HG02588 (cell line): ENCODE measurements around the gene KCNC1.

Source experiments
- ATAC-seq: cut with Tn5 transposase; IDR thresholded peaks from one replicate; pipeline ENCODE4 v1.9.1; 2021; ENCODE audit warnings: mild to moderate bottlenecking, moderate library complexity; ENCODE audit not compliant: unreplicated experiment

KCNC1 gene

DNA sequence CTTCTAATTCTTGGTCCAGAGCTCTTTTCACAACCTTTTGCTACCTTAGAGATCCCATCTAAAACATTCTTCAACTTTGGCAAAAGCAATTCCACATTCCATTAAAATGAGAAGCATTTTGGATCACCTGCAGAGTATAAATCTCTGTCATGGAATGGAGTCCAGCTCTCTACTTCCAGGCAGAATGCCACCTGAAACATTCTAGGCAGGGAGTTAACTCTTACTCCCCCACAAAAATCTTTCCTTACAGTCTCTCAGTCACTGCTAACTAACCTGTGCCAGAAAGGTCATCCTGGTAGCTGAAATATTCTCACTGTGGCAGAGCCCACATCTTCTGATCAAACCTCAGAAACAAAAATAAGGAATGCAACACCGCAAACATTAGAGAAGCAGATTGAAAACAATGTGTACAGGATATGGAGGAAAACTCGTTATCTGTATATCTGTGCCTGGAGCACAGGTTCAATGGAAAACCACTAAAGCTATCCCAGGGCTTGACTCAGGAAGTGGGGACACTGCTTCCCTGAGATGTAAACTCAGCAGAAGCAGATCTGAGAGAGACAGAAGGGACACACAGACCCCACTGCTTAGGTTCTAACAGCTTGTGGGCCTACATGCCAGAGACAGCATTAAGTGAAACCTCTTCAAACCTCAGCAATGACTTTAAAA lies 78.9 kb downstream of the KCNC1 start:
- ATAC-seq = no peak

DNA sequence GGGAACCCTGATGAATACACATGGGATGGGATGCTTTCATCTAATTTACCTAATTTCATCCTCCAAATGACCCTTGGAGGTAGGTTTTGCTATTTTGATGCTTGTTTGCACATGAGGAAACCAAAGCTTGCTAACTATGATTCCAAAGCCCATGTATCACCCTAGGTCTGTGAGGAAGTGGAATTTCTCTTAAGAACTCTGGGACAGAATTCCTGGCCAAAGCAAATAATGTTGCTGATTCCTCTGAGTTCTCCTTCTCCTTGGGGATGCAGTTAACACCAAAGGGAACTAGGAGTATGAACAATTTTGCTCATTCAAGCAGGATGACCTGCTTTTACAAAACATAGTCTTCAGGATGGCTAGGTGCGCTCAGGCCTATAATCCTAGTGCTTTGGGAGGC lies 80.0 kb downstream of the KCNC1 start:
- no peak for ATAC-seq

DNA sequence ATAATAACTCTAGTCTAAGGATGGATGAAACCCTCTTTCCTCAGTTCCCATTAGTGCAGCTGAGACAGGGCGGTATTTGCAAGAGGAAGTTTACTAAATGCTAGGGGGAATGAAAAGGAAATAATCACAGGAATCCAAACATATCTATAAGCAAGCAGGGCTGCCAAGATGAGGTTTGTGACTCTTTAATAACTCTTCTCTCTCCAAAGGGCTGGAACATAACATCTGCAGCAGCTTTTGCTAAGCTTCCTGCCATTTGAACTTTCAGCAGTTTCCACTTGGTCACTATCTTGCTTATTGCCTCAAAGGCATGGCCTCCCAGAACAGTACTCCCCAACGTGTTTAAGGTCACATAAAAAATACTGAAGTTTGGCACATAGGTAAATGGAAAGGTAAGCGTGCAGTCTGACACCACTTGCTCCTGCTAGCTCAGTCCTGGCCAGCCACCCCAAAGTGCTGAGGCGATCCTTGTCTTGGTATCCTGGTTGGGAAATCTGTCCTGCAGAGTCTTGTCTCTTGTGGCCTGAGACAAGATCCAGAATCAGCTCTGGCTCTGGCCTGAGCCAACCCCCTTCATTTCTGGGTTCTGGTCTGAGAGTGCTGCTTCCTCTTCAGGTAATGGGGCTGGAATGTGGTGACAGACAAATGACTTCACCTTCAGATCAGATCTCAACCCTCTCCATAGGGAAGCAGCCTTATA lies 81.8 kb downstream of the KCNC1 start:
- no peak for ATAC-seq

DNA sequence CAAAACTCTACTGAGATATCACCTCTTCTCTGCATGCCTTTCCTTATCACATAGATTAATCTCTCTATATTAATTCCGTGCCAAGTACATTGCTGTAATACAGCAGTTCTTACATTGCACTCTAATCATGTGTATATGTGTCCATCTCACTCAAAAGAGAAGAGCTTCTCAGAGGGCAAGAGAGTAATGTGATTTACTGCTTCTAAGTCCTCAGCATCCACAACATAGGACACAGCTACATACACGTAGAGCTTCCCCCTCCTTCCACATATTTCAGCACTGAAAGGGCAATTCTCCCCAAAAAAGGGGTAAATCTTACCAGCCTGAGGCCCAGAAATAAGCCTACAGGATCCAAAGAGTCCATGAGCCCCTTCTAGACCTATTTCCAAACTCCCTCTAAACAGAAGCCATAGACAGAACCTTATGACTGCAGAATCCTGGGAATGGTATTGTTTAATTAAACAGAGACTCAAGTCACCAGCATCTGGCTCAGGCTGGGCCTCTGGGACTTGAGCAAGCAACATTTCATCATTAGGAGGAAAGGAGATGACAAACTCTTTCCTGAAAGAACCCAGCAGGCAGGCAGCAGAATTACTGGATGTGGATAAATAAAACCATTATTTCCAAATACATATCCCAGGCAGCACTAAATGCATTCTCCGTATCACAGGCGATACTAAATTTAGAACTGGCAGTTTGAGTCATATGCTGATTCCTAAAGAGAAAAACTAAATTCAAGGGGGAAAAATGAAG lies 87.2 kb downstream of the KCNC1 start:
- ATAC-seq = no peak

- ATAC-seq = no peak
Observed at GRCh38 chr11:17822401-17822781, 87.8 kb downstream of the KCNC1 start.

DNA sequence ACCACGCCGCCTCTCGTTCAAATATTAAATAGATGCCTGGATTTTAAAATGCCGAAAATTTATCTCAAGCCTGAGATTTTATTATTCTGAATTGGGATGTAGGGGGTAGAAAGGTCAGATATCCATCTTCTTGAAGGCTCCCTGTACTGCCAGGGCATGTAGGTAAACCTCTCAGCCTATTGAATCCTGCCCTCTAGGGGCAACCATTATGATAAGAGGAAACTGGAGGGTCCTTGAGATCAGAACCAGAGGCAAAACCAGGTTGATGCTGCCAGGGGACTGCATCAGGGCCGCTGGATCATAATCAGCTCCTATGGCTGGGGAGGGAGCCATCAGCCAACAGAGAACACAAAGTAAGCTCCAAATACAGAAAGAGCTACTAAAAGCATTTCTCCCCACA lies 92.4 kb downstream of the KCNC1 start:
- ATAC-seq = no peak

DNA sequence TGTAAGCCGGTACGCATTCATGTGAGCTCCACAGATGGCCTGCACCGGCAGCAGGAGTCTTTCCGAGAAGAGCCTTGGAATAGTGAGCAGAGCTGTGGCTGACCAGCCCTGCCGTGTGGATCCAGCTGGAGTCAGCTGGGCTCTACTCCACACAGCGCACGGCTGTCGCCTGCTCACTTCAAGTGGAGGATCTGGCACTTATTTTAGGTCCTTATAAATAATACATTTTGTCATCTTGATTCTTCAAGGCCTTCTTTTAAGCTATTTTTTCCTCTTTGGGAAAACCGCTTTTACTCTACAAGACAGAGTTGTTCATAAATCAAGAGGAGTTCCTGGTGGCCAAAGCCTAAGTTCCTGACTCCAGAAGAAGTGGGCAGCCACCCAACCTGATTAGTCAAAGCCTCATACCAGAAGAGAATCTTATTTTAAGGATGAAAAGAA lies 93.8 kb downstream of the KCNC1 start:
- no peak for ATAC-seq

GRCh38 chr11:17831228-17831627 lies 96.6 kb downstream of the KCNC1 start:
- ATAC-seq = no peak

- ATAC-seq = no peak
Observed at GRCh38 chr11:17831883-17832282, 97.3 kb downstream of the KCNC1 start.
